Measurements from ENCODE around the gene FHOD3.

The FHOD3 gene

DNA sequence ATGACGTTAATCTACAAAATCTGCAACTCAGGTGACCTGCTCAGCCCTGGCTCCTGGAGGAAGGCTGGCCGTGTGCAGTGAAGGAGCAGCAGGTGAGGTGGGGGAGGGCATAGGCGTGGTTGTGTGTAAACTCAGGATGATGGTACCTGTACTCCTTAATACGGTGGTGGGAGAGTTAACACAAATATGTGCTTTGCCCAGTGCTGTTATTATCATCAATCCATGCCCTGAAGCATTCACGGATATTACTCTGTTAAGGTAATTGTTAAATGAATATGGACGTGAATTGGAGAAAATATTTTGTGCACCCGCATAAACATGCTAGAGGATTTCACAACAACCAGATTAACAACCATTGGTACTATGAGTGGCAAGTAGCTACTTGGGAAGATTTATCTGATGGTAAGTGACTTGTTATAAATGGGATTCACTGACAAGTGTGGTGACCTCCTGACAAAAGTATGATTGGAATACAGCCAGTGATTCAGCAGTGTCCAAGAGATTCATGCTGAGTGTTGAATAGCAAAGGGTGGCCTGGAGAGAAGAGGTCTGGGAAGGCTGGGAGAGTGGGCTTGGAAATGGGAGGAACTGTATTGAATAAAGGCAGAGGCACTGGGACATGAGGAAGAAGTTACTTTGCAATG, 337.2 kb downstream of the FHOD3 start:
- no peak overlapping the region for H3K4me3 ChIP-seq (ENCODE audit: low read depth, low read length)
- H3K79me2 ChIP-seq (ENCODE audit: control insufficient read depth, insufficient read depth, low read length, unreplicated experiment): no peaks in the 10 kb centered on the region
- no peaks in the 10 kb centered on the region for H3K27me3 ChIP-seq (ENCODE audit: insufficient read depth, low read length)
- no peaks in the 10 kb centered on the region for H3K36me3 ChIP-seq (ENCODE audit: insufficient read depth, low read length)
- H3K4me1 ChIP-seq (ENCODE audit: control insufficient read depth, insufficient read depth, low read length, unreplicated experiment): no peaks in the 10 kb centered on the region
- no peak overlapping the region for H2AFZ ChIP-seq (ENCODE audit: low read length, unreplicated experiment)
- H3K27ac ChIP-seq (ENCODE audit: low read depth, low read length): no peak overlapping the region

GRCh38 chr18:36635414-36636096, 338.0 kb downstream of the FHOD3 start:
- no peak overlapping the region for H2AFZ ChIP-seq (ENCODE audit: low read length, unreplicated experiment)

DNA sequence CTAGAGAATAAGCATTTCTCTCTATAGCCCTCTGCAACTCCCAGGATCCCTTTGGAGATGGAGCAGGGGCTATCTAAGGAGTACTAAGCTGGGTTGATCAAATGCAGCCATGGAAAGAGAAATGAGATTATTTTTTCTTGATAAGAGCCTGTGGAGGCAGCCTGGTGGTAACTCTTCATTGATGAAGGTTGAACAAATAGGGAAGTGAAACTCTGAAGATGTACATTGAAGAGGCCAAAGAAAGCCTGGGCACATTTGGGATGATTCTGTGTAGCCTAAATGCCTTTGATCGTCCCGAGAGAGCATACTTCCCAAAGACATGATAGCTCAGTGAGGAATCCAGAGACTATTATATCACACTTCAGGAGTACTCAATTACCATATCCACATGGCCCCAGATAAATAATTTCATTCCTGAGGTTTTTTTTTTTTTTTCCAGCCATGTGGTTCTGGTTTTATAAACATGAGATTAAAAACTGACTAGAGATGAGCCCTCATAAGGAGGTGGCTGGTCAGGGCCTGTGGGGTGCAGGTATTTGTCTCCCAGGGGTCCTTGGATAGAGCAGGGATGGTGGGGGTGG, 338.8 kb downstream of the FHOD3 start:
- no peaks in the 10 kb centered on the region for H3K4me1 ChIP-seq (ENCODE audit: control insufficient read depth, insufficient read depth, low read length, unreplicated experiment)

More at GRCh38 chr18:36635414-36636096, 338.0 kb downstream of the FHOD3 start:
- H3K79me2 ChIP-seq (ENCODE audit: control insufficient read depth, insufficient read depth, low read length, unreplicated experiment): no peaks in the 10 kb centered on the region
- H3K27me3 ChIP-seq (ENCODE audit: insufficient read depth, low read length): no peaks in the 10 kb centered on the region
- no peaks in the 10 kb centered on the region for H3K36me3 ChIP-seq (ENCODE audit: insufficient read depth, low read length)
- no peaks in the 10 kb centered on the region for H3K4me1 ChIP-seq (ENCODE audit: control insufficient read depth, insufficient read depth, low read length, unreplicated experiment)
- no peak overlapping the region for H3K27ac ChIP-seq (ENCODE audit: low read depth, low read length)
- H3K4me3 ChIP-seq (ENCODE audit: low read depth, low read length): no peak overlapping the region

GRCh38 chr18:36638224-36638623, 340.7 kb downstream of the FHOD3 start:
- no peaks in the 10 kb centered on the region for H3K4me1 ChIP-seq (ENCODE audit: control insufficient read depth, insufficient read depth, low read length, unreplicated experiment)
- no peak overlapping the region for H3K4me3 ChIP-seq (ENCODE audit: low read depth, low read length)
- H3K27ac ChIP-seq (ENCODE audit: low read depth, low read length): no peak overlapping the region
- H3K27me3 ChIP-seq (ENCODE audit: insufficient read depth, low read length): no peaks in the 10 kb centered on the region
- H2AFZ ChIP-seq (ENCODE audit: low read length, unreplicated experiment): no peak overlapping the region
- H3K79me2 ChIP-seq (ENCODE audit: control insufficient read depth, insufficient read depth, low read length, unreplicated experiment): no peaks in the 10 kb centered on the region
- H3K36me3 ChIP-seq (ENCODE audit: insufficient read depth, low read length): no peaks in the 10 kb centered on the region

More for the DNA sequence above, 338.8 kb downstream of the FHOD3 start:
- no peak overlapping the region for H2AFZ ChIP-seq (ENCODE audit: low read length, unreplicated experiment)
- no peaks in the 10 kb centered on the region for H3K79me2 ChIP-seq (ENCODE audit: control insufficient read depth, insufficient read depth, low read length, unreplicated experiment)
- no peak overlapping the region for H3K4me3 ChIP-seq (ENCODE audit: low read depth, low read length)
- no peaks in the 10 kb centered on the region for H3K27me3 ChIP-seq (ENCODE audit: insufficient read depth, low read length)
- H3K27ac ChIP-seq (ENCODE audit: low read depth, low read length): no peak overlapping the region
- H3K36me3 ChIP-seq (ENCODE audit: insufficient read depth, low read length): no peaks in the 10 kb centered on the region

GRCh38 chr18:36640021-36640952, 342.8 kb downstream of the FHOD3 start:
- Histone ChIP-seq H2AFZ (ENCODE audit: low read length, unreplicated experiment) (no peak overlapping the region), H3K4me3 (ENCODE audit: low read depth, low read length) (no peak overlapping the region)

GRCh38 chr18:36643061-36643460, 345.5 kb downstream of the FHOD3 start:
- no peak overlapping the region for H3K27ac ChIP-seq (ENCODE audit: low read depth, low read length)
- H3K36me3 ChIP-seq (ENCODE audit: insufficient read depth, low read length): no peaks in the 10 kb centered on the region
- H3K79me2 ChIP-seq (ENCODE audit: control insufficient read depth, insufficient read depth, low read length, unreplicated experiment): no peaks in the 10 kb centered on the region

More at GRCh38 chr18:36640021-36640952, 342.8 kb downstream of the FHOD3 start:
- no peaks in the 10 kb centered on the region for H3K4me1 ChIP-seq (ENCODE audit: control insufficient read depth, insufficient read depth, low read length, unreplicated experiment)
- H3K27ac ChIP-seq (ENCODE audit: low read depth, low read length): no peak overlapping the region
- no peaks in the 10 kb centered on the region for H3K79me2 ChIP-seq (ENCODE audit: control insufficient read depth, insufficient read depth, low read length, unreplicated experiment)
- H3K27me3 ChIP-seq (ENCODE audit: insufficient read depth, low read length): no peaks in the 10 kb centered on the region
- H3K36me3 ChIP-seq (ENCODE audit: insufficient read depth, low read length): no peaks in the 10 kb centered on the region

DNA sequence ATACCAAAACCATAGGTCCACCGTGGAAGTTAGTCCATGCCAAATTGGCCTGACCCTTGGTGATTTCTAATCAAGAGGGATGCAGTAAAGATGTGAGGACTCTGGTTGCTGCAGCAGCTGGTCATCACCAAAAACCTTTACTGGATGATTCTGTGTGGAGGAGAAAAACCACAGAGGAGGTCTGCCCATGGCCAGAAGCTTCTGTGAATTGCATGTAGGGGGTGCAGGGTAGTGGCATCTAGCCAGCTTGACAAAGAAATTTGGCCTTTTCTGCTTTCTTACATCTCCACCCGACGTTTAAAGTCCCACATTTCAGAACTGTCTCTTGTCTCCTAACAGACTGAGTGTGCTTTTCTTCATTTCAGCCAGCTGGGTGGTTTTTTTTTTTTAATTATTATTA, 351.3 kb downstream of the FHOD3 start:
- no peaks in the 10 kb centered on the region for H3K36me3 ChIP-seq (ENCODE audit: insufficient read depth, low read length)
- H3K4me1 ChIP-seq (ENCODE audit: control insufficient read depth, insufficient read depth, low read length, unreplicated experiment): no peaks in the 10 kb centered on the region
- 0 out of 2 replicates have a peak, but pooled peaks cover 8% of the 10 kb centered on the region for H3K27me3 ChIP-seq (ENCODE audit: insufficient read depth, low read length)
- H3K27ac ChIP-seq (ENCODE audit: low read depth, low read length): no peak overlapping the region
- H3K79me2 ChIP-seq (ENCODE audit: control insufficient read depth, insufficient read depth, low read length, unreplicated experiment): no peaks in the 10 kb centered on the region
- H3K4me3 ChIP-seq (ENCODE audit: low read depth, low read length): no peak overlapping the region
- no peak overlapping the region for H2AFZ ChIP-seq (ENCODE audit: low read length, unreplicated experiment)

More at GRCh38 chr18:36643061-36643460, 345.5 kb downstream of the FHOD3 start:
- H3K4me3 ChIP-seq (ENCODE audit: low read depth, low read length): no peak overlapping the region
- H3K27me3 ChIP-seq (ENCODE audit: insufficient read depth, low read length): no peaks in the 10 kb centered on the region
- H3K4me1 ChIP-seq (ENCODE audit: control insufficient read depth, insufficient read depth, low read length, unreplicated experiment): no peaks in the 10 kb centered on the region
- no peak overlapping the region for H2AFZ ChIP-seq (ENCODE audit: low read length, unreplicated experiment)

GRCh38 chr18:36649205-36649604, 351.7 kb downstream of the FHOD3 start:
- H3K4me1 ChIP-seq (ENCODE audit: control insufficient read depth, insufficient read depth, low read length, unreplicated experiment): no peaks in the 10 kb centered on the region

DNA sequence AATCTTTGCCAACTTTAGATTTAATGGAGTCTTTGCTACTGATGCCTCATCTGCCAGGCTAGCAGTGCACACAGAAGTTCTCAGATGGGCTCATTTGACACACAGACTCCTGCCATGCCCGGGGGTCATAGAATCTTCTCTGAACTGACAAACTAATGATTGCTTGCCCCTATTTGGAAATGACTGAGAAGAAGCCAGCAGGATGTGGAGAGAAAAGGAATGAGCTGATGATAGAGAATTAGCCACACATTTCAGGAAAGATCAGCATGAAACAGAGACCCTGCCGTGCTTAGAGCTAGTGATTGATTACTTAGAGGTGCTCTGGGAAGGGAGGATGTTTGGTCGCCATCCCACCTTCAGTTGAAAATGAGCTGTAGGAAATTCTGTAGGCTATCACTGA, 352.8 kb downstream of the FHOD3 start:
- Histone ChIP-seq H3K4me3 (ENCODE audit: low read depth, low read length) (no peak overlapping the region), H3K4me1 (ENCODE audit: control insufficient read depth, insufficient read depth, low read length, unreplicated experiment) (no peaks in the 10 kb centered on the region), H3K79me2 (ENCODE audit: control insufficient read depth, insufficient read depth, low read length, unreplicated experiment) (no peaks in the 10 kb centered on the region), H2AFZ (ENCODE audit: low read length, unreplicated experiment) (no peak overlapping the region), H3K27me3 (ENCODE audit: insufficient read depth, low read length) (peaks cover 8% of the 10 kb centered on the region; the same call in 1 of the 2 replicates), H3K36me3 (ENCODE audit: insufficient read depth, low read length) (no peaks in the 10 kb centered on the region), H3K27ac (ENCODE audit: low read depth, low read length) (no peak overlapping the region)

More at GRCh38 chr18:36649205-36649604, 351.7 kb downstream of the FHOD3 start:
- Histone ChIP-seq H3K79me2 (ENCODE audit: control insufficient read depth, insufficient read depth, low read length, unreplicated experiment) (no peaks in the 10 kb centered on the region), H3K27me3 (ENCODE audit: insufficient read depth, low read length) (0 out of 2 replicates have a peak, but pooled peaks cover 8% of the 10 kb centered on the region), H3K4me3 (ENCODE audit: low read depth, low read length) (no peak overlapping the region), H3K36me3 (ENCODE audit: insufficient read depth, low read length) (no peaks in the 10 kb centered on the region), H3K27ac (ENCODE audit: low read depth, low read length) (no peak overlapping the region), H2AFZ (ENCODE audit: low read length, unreplicated experiment) (no peak overlapping the region)

GRCh38 chr18:36650906-36651305, 353.4 kb downstream of the FHOD3 start:
- H3K79me2 ChIP-seq (ENCODE audit: control insufficient read depth, insufficient read depth, low read length, unreplicated experiment): no peaks in the 10 kb centered on the region
- H3K4me3 ChIP-seq (ENCODE audit: low read depth, low read length): no peak overlapping the region

More at GRCh38 chr18:36650906-36651305, 353.4 kb downstream of the FHOD3 start:
- Histone ChIP-seq H3K4me1 (ENCODE audit: control insufficient read depth, insufficient read depth, low read length, unreplicated experiment) (no peaks in the 10 kb centered on the region), H3K27me3 (ENCODE audit: insufficient read depth, low read length) (peaks cover 8% of the 10 kb centered on the region; the same call in 1 of the 2 replicates), H2AFZ (ENCODE audit: low read length, unreplicated experiment) (no peak overlapping the region), H3K36me3 (ENCODE audit: insufficient read depth, low read length) (no peaks in the 10 kb centered on the region), H3K27ac (ENCODE audit: low read depth, low read length) (no peak overlapping the region)

Data from ACC112 (cell line).